K562 (cell line): ENCODE measurements around the gene HLA-DOA. TPM values are rescaled to one million over a fixed set of nuclear protein-coding genes. Genes with fewer than 3 reads are reported as not detected.

Source experiments
- ATAC-seq: fragments of 200-7000 bp; cut with Tn5 transposase; 3 replicates; pipeline ENCODE4 v1.9.1; 2020; ENCODE audit warnings: moderate library complexity
- BruUV-seq: library from RNA; stranded (reverse); fragments of 400-500 nt; replicated peaks from 2 replicates; lab custom pipeline; 2021; lab: Mats Ljungman, UMichigan
- CTCF ChIA-PET: fragments of 300-600 bp; formaldehyde crosslinking; extraction: SDS; loops from one replicate; lab custom pipeline; 2021; ENCODE audit warnings: low intra/inter-chr PET ratio; lab: Yijun Ruan, JAX
- POLR2A ChIA-PET: fragments of 300-600, 350-650 bp; sonication (Branson Sonifier 250); formaldehyde crosslinking; extraction: SDS; loops from one replicate; lab custom pipeline; 2021; ENCODE audit warnings: antibody characterized with exemption, inconsistent platforms; lab: Yijun Ruan, JAX
- DNase-seq, 4 experiments: peaks; one replicate each; pipeline versions ENCODE4 v3.0.0 to v3.0.0-alpha.2; 2011 to 2018; ENCODE audit warnings: low spot score in 3 of 4, mixed read lengths in 3 of 4; ENCODE audit errors: extremely low read depth in 1 of 4
- FAIRE-seq: peaks from 2 replicates; lab custom pipeline; 2011; peaks lifted over from hg19 to GRCh38; lab: Jason Lieb, UNC
- H2AFZ ChIP-seq: 2 replicates; pipeline ENCODE4 v1.6.0; 2011; ENCODE audit warnings: low read depth, low read length, control low read depth, inconsistent platforms
- H3K27ac ChIP-seq: fragments of 200-600 bp; 3 replicates; pipeline ENCODE4 v1.8.0; 2011; ENCODE audit warnings: low read depth, mild to moderate bottlenecking, control low read depth, inconsistent platforms, low read length, moderate library complexity, mixed read lengths; ENCODE audit errors: extremely low read depth
- H3K27me3 ChIP-seq, 2 experiments: fragments of 300-600 bp in 1 of 2; 2 replicates in 1 of 2; 3 replicates in 1 of 2; pipeline versions ENCODE4 v1.6.0 to v1.8.0; 2011; ENCODE audit warnings: inconsistent platforms in 2 of 2, low read length in 2 of 2, mild to moderate bottlenecking in 1 of 2, mixed read lengths in 1 of 2, moderate library complexity in 1 of 2; ENCODE audit not compliant: control insufficient read depth in 2 of 2, insufficient read depth in 2 of 2
- H3K36me3 ChIP-seq: fragments of 300-600 bp; 3 replicates; pipeline ENCODE4 v1.8.0; 2011; ENCODE audit warnings: mild to moderate bottlenecking, low read length, inconsistent platforms; ENCODE audit not compliant: control insufficient read depth, insufficient read depth
- H3K4me1 ChIP-seq, 2 experiments: fragments of 200-600 bp in 1 of 2; replicated peaks in 1 of 2; 2 replicates in 1 of 2; 3 replicates in 1 of 2; pipeline versions ENCODE4 v1.5.1 to v1.8.0; 2011; ENCODE audit warnings: inconsistent platforms in 2 of 2, low read length in 2 of 2, mild to moderate bottlenecking in 1 of 2, mixed read lengths in 1 of 2, moderate library complexity in 1 of 2; ENCODE audit not compliant: control insufficient read depth in 2 of 2, insufficient read depth in 2 of 2
- H3K4me2 ChIP-seq: 2 replicates; pipeline ENCODE4 v1.6.1; 2011; ENCODE audit warnings: low read length, control low read depth, inconsistent platforms, mixed read lengths; ENCODE audit not compliant: insufficient read depth
- H3K4me3 ChIP-seq: fragments of 200-600 bp; sonication (generic), shearing (Covaris generic); 2 replicates; pipeline ENCODE4 v1.5.1; 2016; ENCODE audit warnings: control low read depth, inconsistent platforms
- H3K79me2 ChIP-seq: fragments of 200-600 bp; 3 replicates; pipeline ENCODE4 v1.8.0; 2011; ENCODE audit warnings: low read length, inconsistent platforms; ENCODE audit not compliant: control insufficient read depth, insufficient read depth
- H3K9ac ChIP-seq, 2 experiments: 2 replicates each; pipeline versions ENCODE4 v1.6.0 to v1.6.1; 2011; ENCODE audit warnings: low read depth in 2 of 2, low read length in 2 of 2, control low read depth in 1 of 2, inconsistent platforms in 1 of 2, mild to moderate bottlenecking in 1 of 2, mixed read lengths in 1 of 2; ENCODE audit not compliant: insufficient read depth in 1 of 2
- H3K9me1 ChIP-seq: one replicate; pipeline ENCODE4 v1.6.0; 2011; ENCODE audit warnings: inconsistent platforms, mild to moderate bottlenecking, low read length, moderate library complexity; ENCODE audit not compliant: control insufficient read depth, insufficient read depth
- H3K9me3 ChIP-seq: replicated peaks from 2 replicates; pipeline ENCODE4 v1.5.1; 2011; ENCODE audit warnings: low read depth, low read length, inconsistent platforms; ENCODE audit not compliant: control insufficient read depth, insufficient read depth
- H4K20me1 ChIP-seq: replicated peaks from 2 replicates; pipeline ENCODE4 v1.6.1; 2011; ENCODE audit warnings: low read length, inconsistent platforms, mixed read lengths; ENCODE audit not compliant: control insufficient read depth, insufficient read depth
- AFF1 ChIP-seq, 2 experiments: fragments of 450-650 bp; IDR thresholded peaks; 2 replicates each; pipeline ENCODE4 v1.6.1; 2018; ENCODE audit warnings: mild to moderate bottlenecking in 2 of 2, low read depth in 1 of 2; ENCODE audit not compliant: partially characterized antibody in 2 of 2
- CHD4 ChIP-seq: fragments of 200-600 bp; sonication (generic); IDR thresholded peaks from 3 replicates; pipeline ENCODE4 v1.6.1; 2012; ENCODE audit warnings: low read depth, mild to moderate bottlenecking, mixed read lengths, low read length, inconsistent platforms; ENCODE audit not compliant: insufficient read depth, insufficient replicate concordance, poor library complexity, severe bottlenecking
- E2F4 ChIP-seq: sonication (generic); formaldehyde crosslinking; IDR thresholded peaks from 2 replicates; pipeline ENCODE4 v1.8.0; 2022; ENCODE audit warnings: mild to moderate bottlenecking, low read depth, missing genetic modification reagents
- KAT8 ChIP-seq: fragments of 450-650 bp; IDR thresholded peaks from 2 replicates; pipeline ENCODE4 v1.6.1; 2016; ENCODE audit warnings: low read depth, mild to moderate bottlenecking
- POLR2AphosphoS2 ChIP-seq: IDR thresholded peaks from 2 replicates; pipeline ENCODE4 v1.6.1; 2012; ENCODE audit warnings: low read length, improper control_type of control experiment
- POLR2H ChIP-seq: IDR thresholded peaks from 2 replicates; pipeline ENCODE4 v1.6.1; 2016; ENCODE audit warnings: missing genetic modification characterization, low read depth, mild to moderate bottlenecking, control low read depth, missing compliant biosample characterization, moderate library complexity
- ZBTB49 ChIP-seq: sonication (generic); formaldehyde crosslinking; IDR thresholded peaks from 2 replicates; pipeline ENCODE4 v1.8.0; 2022; ENCODE audit warnings: missing genetic modification reagents, mild to moderate bottlenecking, borderline replicate concordance
- WGBS: fragments of 100-300 bp; shearing (Covaris generic); methylation state at CpG from one replicate; pipeline ENCODE4 v1.1.6; 2016; ENCODE audit warnings: low coverage, mixed read lengths; ENCODE audit not compliant: insufficient coverage; ENCODE audit errors: missing lambda C conversion rate; 5-methylcytosine and 5-hydroxymethylcytosine counted together
- in situ Hi-C: fragments of 300-500 bp; cut with MboI; formaldehyde crosslinking; loops from 4 replicates; pipeline ENCODE4 v1.15.0; 2018; ENCODE audit warnings: inconsistent platforms, mixed read lengths
- intact Hi-C: fragments of 100-400 bp; cut with micrococcal nuclease; formaldehyde crosslinking; loops from 2 replicates; pipeline ENCODE4 v1.14.2; 2022
- polyA plus RNA-seq, 8 experiments: library from polyadenylated mRNA; depleted of rRNA in 4 of 8; stranded (reverse) in 5 of 8; unstranded in 3 of 8; fragments of >200 nt; fragmentation: Nextera tagmentation in 2 of 8; fragmentation: Illumina TruSeq in 1 of 8; extraction: Ambion mirVana in 2 of 8; extraction: Trizol in 1 of 8; gene quantifications; 2 replicates each; pipeline versions ENCODE4 v1.2.1 to v1.2.3, GENCODE V29; 2011 to 2014; ENCODE audit warnings: inconsistent platforms in 1 of 8, missing spikeins in 1 of 8
- total RNA-seq, 7 experiments: library from RNA; depleted of rRNA in 6 of 7; stranded (reverse); fragments of >200 nt in 6 of 7; fragmentation: Illumina TruSeq in 2 of 7; extraction: Trizol in 2 of 7; gene quantifications; 2 replicates each; pipeline versions ENCODE4 v1.2.1 to v1.2.3, GENCODE V29; 2011 to 2021; ENCODE audit warnings: low replicate concordance in 1 of 7

The HLA-DOA gene
- total and polyA plus RNA-seq, 9 of the 15 experiments (the other 6 are each of a cell fraction or from before 2014, with no cell fraction given): 0.07 TPM; not detected in 8

- TF ChIP-seq ZBTB49: no peak
These were observed 39.5 kb downstream of the HLA-DOA start (continued) for GRCh38 chr6:32969685-32970412.

GRCh38 chr6:32968867-32969684, 40.3 kb downstream of the HLA-DOA start:
- FAIRE-seq (peak; percentile 44), DNase-seq (peak; percentile 80 to 95 (median 88))
- POLR2A ChIA-PET: interaction anchor here (0.6 to 13.4 kb wide), 7 partner anchors 16 to 1767 kb away, joined by 3 to 384 read pairs (median 4); partner anchors contain the start of genes HLA-DMA and TAP2
- TF ChIP-seq KAT8 (no peak), POLR2H (tag) (no peak), POLR2AphosphoS2 (no peak), CHD4 (no peak), AFF1 (IDR thresholded peaks at IDR 0.05; ENCODE audit: low read depth in 1 of 2, partially characterized antibody in 2 of 2) (no peak), E2F4 (CRISPR knock-in tag) (no peak)

More at GRCh38 chr6:32968867-32969684, 40.3 kb downstream of the HLA-DOA start:
- Histone ChIP-seq H4K20me1 (peaks cover 20% of the 10 kb centered on the region), H3K4me3 (peak overlapping the region; percentile 70), H3K27ac (peak overlapping the region; percentile 99), H3K4me2 (peak overlapping the region; percentile 93), H3K4me1 (peaks cover 21 to 24% of the 10 kb centered on the region in 2 experiments), H3K27me3 (no peaks in the 10 kb centered on the region), H2AFZ (peak overlapping the region; percentile 59), H3K79me2 (peaks cover 76% of the 10 kb centered on the region), H3K9me3 (no peaks in the 10 kb centered on the region), H3K9me1 (no peaks in the 10 kb centered on the region), H3K36me3 (peaks cover 25% of the 10 kb centered on the region), H3K9ac (peak overlapping the region; percentile 99 to 100)
- no TSS peak for BruUV-seq
- CTCF ChIA-PET: interaction anchor here (0.5 kb wide), 1 partner anchor 125 kb away, joined by 3 read pairs; the partner anchor contains the start of gene PSMB8
- intact Hi-C loops: no loop called here
- peak; percentile 12 for ATAC-seq
- WGBS: under 1% methylated on average over 27 of the region's 40 CpGs
- in situ Hi-C loops: loop anchor here (25.0 kb wide), 1 partner anchor 1432 kb away; the partner anchor contains the start of genes ATP6V1G2, DDX39B, MCCD1 and NFKBIL1
